NCI-H146 treated with DMSO at 0.1 percent for 48 hours (cell line): Measurements from ENCODE around the gene COX17.
"Not testable (repeated sequence)": the region's sequence is repeated elsewhere in the genome, so short reads cannot be mapped to it uniquely, and the experiment has no call there.

ENCODE experiments used
- DNase-seq: peaks from one replicate; lab custom pipeline; 2025; ENCODE audit not compliant: unreplicated experiment; lab: John Stamatoyannopoulos, UW

Gene COX17, protein sequence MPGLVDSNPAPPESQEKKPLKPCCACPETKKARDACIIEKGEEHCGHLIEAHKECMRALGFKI

DNA sequence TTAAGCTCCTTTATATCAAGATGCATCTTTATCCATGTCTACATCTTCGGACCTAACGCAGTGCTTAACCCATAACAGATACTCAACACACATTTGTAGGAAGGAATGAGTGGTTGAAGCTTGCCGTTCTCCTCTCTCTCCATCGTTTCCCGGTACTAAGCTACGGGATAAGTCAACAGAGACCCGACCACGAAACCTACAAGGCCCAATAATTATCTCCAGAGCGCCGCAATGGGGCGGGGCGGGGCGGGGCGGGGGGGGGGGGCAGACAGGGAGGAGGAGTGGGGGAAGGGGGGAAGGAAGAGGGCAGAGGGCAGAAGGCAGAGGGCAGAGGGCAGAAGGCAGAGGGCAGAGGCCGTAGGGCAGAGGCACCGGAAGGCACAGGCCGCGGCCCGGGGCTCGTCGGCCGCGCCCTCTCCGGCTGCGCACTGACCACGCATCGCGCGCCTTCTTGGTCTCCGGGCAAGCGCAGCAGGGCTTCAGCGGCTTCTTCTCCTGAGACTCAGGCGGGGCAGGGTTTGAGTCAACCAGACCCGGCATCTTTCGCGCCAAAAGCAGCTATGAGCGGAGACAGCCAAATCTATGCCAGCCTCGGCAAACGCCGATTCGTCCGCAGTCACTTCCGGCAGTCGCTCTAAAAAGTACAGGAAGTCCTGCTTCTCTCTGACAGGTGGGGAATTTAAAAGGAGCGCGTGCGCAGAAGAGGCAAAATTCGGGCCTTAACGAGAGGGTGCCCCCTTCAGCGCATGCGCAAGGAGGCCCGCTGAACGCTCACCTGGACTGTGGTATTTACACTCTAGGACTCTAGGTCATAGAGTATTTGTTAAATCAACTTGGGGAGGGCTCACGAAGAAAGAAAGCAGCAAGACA lies at the start of gene COX17:
Gene COX17 (minus strand): TSS at position 636 of the 870 bp plus-strand sequence. CDS start 96 bp downstream, at position 540.
- peak; percentile 99 for DNase-seq

DNA sequence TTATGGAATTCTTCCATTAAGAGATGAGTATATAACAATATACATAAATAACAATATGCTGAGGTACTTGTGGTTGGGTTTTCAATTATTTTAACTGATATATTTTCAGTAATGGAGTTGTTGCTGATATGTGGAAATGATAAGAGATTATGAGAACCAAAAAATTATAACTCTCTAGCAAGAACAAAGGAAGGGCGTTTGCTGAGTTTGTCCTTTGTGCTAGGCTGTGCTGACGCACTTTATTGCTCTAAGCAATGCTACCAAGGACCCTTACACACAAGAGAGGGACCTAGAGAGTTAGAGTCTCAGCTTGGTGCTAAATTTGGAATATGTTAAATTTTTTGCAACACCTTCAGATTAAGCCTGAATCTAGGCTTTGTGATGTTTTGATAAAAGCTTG lies 49.7 kb upstream of the COX17 start:
- DNase-seq: no peak

DNA sequence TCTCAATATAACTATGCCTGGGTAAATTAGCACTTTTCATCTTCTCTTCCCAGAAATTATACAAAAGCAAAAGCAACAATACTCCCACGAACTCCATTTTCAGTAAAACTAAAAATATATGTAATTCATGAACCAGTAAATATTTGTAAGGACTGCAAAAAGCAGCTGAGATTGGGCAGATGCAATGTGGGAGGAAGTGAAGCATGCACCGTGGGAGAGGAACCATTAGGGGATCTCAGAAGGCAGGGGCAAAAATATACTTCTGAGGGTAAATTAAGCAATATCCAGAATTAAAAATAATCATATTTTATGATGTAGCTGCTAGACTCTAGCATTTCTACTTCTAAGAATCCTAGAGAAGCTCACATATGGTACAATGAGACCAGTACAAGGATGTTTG lies 45.8 kb upstream of the COX17 start:
- DNase-seq: no peak

DNA sequence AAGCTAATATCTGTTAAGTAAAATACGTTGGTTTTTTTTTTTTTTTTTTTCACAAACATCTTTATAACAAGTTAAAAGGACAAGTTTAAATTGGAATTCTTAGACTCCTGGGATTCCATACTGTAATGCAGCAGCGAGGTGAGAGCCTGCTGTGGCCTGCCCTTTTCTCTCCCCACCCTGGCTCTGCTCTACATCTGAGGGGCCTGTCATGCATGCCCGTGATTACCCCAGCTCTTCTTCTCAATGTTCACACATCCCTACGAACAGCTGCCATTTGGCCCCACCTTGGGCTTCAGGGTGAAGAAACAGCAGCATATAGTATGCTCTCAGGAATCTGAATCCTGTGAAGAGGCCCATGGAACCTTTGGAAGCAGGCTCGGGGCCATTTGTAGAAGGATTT lies 40.3 kb upstream of the COX17 start:
- no peak for DNase-seq

DNA sequence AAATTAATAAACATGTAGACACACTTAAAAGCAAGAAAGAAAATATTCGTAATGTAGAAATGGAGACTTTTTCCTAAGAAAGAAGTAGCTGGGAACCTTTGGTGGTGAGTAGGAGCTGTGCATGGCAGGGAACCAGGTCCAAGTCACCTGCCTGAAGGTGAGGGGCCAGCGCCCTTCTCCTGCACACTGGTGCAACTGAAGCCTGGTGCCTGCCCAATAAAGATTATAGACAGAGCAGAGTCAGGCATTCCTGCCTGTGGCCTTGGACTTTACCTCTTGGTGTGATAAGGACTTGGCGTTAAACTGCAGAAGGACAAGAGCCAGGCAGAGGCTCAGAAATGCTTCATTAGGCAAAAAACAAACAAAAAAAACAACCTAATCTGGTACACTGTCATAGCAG lies 39.8 kb upstream of the COX17 start:
- DNase-seq: no peak

DNA sequence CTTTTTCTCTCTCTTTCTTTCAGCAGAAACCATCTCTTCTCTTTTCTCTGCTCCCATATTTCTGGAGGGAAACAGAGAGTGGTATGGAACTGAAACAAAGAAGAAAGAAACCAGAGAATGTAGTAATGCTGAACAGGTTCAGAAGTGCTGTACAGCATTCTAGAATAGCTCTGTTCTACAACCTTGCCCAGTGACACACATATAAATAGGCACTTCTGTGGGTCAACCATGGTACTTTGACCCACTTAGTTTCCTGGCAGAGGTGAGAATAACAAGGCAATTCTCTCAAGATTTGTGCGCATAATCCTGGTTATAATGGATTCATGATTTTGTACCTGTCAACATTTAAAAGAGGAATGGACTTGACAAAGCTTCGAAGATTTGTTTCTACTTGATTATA lies 37.9 kb upstream of the COX17 start:
- no peak for DNase-seq

DNA sequence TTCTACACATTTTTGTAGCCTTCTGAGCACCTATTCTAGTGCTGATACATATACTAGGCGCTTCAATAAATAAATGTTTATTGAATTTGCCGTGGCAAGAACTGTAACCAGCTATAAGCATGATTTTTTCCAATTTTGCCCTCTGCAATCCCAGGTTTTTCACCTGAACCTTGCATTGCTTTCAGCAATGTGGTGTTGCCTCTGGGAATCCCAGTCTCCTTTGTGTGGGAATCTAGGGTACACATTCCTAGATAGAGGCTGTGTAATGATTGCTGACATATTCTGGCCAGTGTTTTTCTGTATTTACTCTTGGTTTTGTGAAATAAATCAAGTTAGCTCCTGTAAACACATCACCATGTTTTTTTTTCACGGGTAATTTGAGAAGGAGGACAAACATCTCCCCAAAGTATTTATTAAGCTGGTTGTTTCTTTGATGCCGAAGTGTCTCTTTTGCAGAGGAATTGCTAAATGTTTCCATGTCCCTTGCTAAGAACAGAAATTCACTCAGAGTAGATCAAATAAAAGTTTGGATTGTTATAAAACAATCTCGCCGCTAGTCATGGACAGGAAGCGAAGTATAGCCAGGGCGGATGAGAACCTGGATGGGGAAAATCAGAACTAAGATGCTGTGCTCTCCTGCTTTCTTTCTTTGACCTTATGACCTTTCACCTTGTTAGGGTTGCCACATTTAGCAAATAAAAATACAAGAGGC lies 26.8 kb upstream of the COX17 start:
- no peak for DNase-seq

DNA sequence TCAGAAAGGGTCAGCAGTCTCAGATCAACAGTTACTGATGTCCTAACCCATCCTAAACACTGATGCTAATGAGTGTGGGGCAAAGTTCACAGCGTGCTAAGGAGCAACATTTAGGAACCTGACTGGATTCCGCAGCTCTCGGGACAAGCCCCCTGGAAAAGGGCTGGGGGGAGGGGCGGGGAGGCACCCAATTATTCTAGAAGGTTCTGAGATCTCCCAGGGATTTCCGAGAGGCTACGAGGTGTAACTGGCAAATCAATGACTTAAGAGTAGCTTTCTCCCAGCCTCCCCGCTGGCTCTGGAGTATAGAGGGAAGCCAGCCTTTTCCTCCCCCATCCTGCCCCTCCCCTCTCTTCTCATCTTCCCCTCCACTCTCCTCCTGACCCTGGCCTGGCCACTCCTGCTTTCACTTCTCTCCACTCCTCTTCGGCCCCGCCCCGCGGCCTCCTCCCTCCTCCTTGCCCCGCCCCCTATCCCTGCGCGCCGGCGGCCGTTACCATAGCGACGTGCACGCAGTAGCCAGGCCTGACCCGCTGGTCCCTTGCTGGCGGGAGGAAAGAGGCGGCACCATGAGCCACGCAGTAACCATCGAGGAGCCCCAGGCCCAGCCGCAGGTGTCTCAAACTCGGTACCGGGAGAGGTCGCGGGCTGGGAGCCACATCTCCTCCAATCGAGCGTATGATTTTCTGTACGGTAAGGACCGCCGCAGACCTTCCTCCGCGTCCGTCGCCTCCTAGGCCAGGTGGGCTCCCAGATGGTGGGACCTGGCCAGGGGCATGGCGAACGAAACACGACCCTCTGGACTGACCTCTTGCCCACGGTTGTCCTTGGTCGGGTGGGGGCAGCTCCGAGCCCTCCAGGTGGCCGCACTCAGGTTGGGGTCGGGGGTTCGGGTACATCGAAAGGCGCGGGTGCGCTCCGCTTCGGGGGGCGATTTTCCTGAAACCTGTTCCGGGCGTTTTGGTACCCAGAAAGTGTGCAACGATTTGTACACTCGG lies 25.6 kb upstream of the COX17 start, which contains the start of gene CFAP91:
Gene CFAP91 (plus strand): TSS at position 493 of the 998 bp plus-strand sequence. CDS start 77 bp downstream, at position 570.
- DNase-seq: peak; percentile 98

DNA sequence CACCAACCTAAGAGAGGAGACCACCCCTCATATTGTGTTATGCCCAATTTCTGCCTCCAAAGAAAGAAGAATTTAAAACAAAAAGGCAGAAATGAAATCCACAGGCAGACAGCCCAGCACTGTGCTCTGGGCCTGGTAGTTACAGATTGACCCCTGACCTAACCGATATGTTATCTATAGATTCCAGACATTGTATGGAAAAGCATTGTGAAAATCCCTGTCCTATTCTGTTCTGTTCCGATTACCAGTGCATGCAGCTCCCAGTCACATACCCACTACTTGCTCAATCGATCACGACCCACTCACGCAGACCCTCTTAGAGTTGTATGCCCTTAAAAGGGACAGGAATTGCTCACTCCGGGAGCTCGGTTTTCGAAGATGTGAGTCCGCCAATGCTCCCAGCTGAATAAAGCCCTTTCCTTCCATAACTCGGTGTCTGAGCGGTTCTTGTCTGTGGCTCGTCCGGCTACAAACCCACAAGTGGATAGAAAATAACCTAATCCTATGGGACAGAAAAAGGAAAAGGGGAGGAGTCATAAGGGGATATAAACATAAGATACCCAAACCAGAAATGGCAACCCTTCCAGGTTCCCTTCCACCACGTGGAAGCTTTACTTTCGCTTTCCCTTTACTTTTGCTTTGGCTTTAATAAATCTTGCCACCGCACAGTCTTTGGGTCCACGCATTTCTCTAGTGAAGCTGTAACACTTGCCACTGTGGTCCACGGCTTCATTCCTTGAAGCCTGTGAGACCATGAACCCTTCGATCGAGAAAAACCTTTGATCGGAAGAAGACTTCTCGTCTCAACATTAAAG lies 23.9 kb upstream of the COX17 start:
- no peak for DNase-seq

DNA sequence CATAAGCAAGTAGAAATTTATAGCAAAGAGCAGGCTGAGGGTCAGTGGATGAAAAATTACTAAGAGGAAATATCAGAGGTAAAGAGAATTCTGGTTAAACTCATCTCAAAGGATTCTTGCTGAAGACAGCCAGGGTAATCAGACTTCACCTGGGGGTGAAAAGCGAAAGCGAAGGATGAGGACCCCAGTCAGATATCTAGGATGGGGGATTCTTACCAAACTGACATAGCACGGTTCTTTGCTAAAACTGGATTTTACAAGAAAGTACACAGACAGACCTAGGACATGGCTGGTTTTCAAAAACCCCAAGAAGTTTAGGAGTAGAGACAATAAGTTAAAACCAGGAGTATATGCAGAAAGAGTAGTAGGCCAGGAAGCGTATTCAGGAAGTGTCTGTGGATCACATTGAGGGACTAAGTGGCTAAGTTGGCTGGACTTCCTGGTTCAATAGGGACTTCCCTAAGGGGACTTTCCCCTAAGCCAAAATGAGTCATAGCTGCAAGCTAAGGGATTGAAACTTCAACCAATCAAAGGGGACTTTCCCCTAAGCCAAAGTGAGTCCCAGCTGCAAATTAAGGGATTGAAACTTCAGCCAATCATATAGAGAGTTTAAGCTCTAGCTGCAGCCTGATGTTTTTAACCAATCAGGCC lies 23.2 kb upstream of the COX17 start:
- DNase-seq: no peak

DNA sequence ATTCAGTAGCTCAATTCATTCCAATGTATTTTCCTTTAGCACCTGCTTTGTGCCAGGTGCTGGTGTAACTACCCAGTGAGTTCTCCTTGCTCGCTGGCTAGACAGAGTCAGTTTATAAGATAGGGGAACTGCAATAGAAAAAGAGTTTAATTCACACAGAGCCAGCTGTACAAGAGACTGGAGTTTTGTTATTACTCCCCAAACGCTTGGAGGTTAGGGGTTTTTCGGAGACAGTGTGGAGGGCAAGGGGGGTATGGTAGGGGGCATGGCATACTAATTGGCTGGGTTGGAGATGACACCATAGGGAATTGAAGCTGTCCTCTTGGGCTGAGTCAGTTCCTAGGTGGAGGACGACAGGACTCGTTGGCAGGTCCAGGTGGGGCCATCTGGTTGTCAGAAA lies 20.2 kb upstream of the COX17 start:
- no peak for DNase-seq

DNA sequence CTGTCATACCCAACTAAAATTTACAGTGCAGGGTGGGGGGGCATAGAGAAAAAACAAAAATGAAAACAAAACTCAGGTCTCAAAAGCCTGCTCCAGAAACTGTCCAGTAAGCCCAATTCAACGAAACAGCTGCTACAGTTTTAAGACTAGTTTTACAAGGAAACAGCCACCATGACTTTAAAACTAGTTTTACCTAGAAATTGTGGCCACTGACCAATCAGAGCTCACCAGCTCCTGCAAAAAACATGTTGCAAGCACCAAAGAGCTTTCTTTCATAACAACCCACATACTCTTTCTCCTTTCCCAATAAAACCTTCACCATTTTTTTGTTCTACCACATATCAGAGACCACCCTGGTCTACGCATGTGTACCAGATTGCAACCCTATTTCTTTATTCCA lies 18.3 kb upstream of the COX17 start:
- DNase-seq: no peak

DNA sequence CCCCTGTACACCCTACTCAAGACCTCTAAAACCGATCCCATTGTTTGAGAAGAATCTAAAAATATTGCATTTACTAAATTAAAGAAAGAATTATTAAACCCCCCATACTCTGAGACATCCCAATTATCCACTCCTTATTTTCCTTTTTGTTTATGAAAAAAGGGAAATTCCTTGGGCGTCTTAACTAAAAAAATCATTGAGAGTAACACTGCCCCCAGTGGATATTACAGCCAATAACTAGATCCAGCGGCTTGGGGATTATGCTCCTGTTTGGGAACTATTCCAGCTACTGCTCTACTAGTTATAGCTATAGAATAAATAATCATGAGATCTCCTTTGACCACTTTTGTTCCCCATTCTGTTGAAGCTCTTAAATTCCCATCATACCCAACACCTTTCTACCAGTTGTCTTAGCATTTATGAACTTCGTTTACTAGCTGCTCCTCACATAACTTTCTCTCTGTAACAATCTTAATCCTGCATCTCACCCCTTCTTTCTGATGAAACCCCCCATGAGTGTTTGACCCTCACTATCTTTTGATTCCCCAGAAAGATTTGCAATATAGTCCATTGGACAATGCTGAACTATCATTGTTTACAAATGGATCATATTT lies 12.9 kb upstream of the COX17 start:
- no peak for DNase-seq

DNA sequence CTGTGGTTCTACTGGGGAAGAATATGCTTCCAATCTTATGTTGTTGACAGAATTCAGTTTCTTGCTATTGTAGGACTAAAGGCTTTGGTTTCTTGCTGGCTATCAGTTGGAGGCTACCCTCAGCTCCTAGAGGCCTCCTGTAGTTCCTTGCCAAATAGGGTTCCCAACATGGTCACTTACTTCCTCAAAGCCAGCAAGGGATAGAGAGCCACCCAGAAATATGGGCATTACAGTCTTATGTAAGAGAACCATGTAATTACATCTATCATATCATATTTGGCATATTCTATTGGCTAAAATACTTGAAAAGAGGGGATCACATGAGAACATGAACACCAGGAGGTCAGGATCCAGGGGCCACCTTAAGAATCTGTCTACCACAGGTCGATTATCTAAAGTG lies 6.2 kb upstream of the COX17 start:
- no peak for DNase-seq

DNA sequence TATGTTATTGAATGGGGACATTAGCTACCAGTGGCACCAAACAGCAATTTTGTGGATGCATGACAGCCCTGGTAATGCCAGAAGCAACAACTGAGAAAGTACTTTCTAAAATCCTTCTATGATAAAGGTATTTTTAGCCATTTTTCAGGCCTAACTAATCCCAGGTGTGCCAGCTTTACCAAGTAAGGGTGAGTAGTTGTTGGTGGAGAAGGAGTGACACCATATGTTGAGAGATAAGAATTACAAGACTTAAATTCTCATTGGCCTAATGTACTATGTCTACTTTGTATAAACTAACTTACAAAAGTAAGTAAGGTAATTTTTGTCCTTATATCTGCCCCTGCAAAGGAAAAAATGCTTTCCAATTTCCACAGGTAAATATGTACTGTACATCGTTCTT lies 4.1 kb upstream of the COX17 start:
- DNase-seq: no peak

DNA sequence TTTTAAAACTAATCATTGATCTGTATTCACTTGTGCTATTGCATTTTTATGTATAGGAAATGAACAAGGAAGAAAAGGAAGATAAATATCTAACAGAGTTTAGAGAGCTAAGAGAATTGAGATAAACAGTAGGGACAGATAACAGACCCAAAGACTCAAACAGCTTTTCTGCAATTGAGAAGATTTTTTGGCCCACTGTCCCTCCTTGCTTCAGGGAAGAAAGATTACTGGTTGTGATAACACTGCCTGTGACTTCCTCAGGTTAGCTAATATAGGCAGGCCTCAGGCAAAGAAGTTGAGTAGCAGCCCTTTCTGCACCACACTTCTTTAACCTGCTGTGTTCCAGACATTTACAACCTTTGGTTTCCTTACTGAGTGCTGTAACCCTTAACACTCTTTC lies 2.7 kb upstream of the COX17 start:
- DNase-seq: no peak

DNA sequence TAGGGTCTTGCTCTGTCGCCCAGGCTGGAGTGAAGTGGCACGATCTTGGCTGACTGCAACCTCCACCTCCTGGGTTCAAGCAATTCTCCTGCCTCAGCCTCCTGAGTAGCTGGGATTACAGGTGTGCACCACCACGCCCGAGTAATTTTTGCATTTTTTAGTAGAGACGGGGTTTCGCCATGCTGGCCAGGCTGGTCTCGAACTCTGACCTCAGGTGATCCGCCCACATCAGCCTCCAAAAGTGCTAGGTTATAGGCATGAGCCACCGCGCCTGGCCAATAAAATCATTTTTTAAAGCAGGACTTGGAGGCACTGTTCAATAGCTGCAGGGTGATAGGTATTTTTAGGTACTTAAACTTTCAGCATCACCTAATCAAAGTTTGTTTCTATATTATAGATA lies 1.0 kb upstream of the COX17 start:
- not testable (repeated sequence) for DNase-seq

DNA sequence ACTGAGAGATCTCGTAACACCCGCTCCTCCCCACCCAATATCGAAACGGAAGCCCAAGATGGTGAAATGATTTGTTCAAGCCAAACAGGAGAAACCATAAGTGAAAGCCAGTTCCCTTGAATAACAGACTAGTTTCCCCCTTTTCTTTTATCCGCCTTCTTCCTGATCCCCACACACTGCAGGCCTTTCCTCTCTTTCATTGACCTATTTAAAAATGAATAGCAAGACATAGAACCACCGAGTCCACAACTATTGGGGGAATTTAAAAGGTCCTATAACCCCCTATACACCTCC lies 382 bp upstream of the COX17 start:
- DNase-seq: no peak

DNA sequence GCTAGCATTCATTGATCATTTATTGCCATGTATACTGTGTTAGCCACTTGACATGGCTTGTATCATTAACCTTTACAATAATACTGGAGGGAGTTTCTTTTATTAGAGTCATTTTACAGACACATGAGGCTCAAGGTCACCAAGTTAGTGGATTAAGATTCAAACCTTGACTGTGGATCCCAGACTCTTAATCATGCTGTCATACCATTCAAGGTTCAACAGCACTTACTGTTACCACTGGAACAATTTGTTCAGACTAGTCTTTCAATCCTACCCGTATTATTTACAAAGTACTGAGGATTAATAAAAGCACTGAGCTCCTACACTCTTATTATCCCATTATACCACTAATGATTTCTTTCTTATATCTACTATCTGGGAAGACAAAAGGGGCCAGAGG lies 1.2 kb downstream of the COX17 start:
- DNase-seq: no peak
